HCT116 (cell line): ENCODE results near the gene DENND2D.

Experiments
- POLR2AphosphoS5 ChIP-seq: IDR thresholded peaks from 2 replicates; pipeline ENCODE4 v1.6.1; 2011; ENCODE audit warnings: mild to moderate bottlenecking, low read depth, low read length, moderate library complexity
- RAD21 ChIP-seq: IDR thresholded peaks from 2 replicates; pipeline ENCODE4 v1.6.1; 2012; ENCODE audit warnings: low read depth, mild to moderate bottlenecking
- SRF ChIP-seq: IDR thresholded peaks from 2 replicates; pipeline ENCODE4 v1.6.1; 2012; ENCODE audit warnings: low read depth
- TF ChIP-seq, protein P1 (sequence below), 3 experiments: fragments of 200-600 bp in 1 of 3; sonication (generic) in 1 of 3; IDR thresholded peaks in 2 of 3; conservative IDR thresholded peaks in 1 of 3; 2 replicates each; pipeline ENCODE4 v1.5.1; 2012 to 2017; ENCODE audit warnings: low read depth in 2 of 3, low read length in 2 of 3, antibody characterized with exemption in 1 of 3, borderline replicate concordance in 1 of 3, control low read depth in 1 of 3, mild to moderate bottlenecking in 1 of 3, mixed read lengths in 1 of 3, mixed run types in 1 of 3, moderate library complexity in 1 of 3; ENCODE audit not compliant: insufficient read depth in 1 of 3
- TF ChIP-seq, protein P2 (sequence below): IDR thresholded peaks from 2 replicates; pipeline ENCODE4 v1.6.1; 2012; ENCODE audit warnings: low read depth

DNA sequence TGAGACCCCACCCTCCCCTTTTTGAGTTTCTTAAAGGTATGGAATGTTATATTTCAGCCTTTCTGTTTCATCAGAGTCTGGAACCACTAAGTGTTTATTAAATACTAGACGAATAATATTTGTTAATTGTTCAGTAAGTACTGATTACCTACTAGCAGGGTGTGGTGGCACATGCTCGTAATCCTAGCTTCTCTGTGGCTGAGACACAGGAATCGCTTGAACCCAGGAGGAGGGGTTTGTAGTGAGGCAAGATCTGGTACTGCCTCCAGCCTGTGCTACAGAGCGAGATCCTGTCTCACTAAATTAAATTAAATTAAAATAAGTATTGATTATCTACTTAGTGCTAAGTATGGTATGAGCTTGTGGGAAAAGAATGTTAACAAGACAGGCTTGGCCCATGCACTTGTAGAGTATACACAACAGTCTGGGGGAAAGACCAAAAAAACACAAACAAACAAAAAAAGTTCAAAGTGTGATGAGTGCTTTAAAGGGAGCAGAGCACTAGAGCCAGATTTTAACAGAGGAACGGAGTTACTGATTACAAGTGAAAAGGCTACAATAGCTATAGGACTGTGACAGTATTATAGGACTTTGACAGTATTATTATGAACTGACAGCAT, 58.0 kb downstream of the DENND2D start:
- TF ChIP-seq, protein P1, sequence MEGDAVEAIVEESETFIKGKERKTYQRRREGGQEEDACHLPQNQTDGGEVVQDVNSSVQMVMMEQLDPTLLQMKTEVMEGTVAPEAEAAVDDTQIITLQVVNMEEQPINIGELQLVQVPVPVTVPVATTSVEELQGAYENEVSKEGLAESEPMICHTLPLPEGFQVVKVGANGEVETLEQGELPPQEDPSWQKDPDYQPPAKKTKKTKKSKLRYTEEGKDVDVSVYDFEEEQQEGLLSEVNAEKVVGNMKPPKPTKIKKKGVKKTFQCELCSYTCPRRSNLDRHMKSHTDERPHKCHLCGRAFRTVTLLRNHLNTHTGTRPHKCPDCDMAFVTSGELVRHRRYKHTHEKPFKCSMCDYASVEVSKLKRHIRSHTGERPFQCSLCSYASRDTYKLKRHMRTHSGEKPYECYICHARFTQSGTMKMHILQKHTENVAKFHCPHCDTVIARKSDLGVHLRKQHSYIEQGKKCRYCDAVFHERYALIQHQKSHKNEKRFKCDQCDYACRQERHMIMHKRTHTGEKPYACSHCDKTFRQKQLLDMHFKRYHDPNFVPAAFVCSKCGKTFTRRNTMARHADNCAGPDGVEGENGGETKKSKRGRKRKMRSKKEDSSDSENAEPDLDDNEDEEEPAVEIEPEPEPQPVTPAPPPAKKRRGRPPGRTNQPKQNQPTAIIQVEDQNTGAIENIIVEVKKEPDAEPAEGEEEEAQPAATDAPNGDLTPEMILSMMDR (IDR thresholded peaks at IDR 0.05 in 2 of 3, conservative IDR thresholded peaks at IDR 0.05 in 1 of 3; ENCODE audit: borderline replicate concordance in 1 of 3, insufficient read depth in 1 of 3, low read depth in 2 of 3, low read length in 2 of 3), result no peak
- TF ChIP-seq POLR2AphosphoS5 (no peak), RAD21 (no peak), SRF (no peak)
- TF ChIP-seq, protein P2, sequence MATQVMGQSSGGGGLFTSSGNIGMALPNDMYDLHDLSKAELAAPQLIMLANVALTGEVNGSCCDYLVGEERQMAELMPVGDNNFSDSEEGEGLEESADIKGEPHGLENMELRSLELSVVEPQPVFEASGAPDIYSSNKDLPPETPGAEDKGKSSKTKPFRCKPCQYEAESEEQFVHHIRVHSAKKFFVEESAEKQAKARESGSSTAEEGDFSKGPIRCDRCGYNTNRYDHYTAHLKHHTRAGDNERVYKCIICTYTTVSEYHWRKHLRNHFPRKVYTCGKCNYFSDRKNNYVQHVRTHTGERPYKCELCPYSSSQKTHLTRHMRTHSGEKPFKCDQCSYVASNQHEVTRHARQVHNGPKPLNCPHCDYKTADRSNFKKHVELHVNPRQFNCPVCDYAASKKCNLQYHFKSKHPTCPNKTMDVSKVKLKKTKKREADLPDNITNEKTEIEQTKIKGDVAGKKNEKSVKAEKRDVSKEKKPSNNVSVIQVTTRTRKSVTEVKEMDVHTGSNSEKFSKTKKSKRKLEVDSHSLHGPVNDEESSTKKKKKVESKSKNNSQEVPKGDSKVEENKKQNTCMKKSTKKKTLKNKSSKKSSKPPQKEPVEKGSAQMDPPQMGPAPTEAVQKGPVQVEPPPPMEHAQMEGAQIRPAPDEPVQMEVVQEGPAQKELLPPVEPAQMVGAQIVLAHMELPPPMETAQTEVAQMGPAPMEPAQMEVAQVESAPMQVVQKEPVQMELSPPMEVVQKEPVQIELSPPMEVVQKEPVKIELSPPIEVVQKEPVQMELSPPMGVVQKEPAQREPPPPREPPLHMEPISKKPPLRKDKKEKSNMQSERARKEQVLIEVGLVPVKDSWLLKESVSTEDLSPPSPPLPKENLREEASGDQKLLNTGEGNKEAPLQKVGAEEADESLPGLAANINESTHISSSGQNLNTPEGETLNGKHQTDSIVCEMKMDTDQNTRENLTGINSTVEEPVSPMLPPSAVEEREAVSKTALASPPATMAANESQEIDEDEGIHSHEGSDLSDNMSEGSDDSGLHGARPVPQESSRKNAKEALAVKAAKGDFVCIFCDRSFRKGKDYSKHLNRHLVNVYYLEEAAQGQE, result no peak
